ENCODE data around the gene CNNM2. TPM values are rescaled to one million over a fixed set of nuclear protein-coding genes. Genes with fewer than 3 reads are reported as not detected.

The CNNM2 gene
- total and polyA plus RNA-seq, 11 donors = 1.3 to 6.3 (median 3.4) TPM

GRCh38 chr10:103045961-103046360 is 127.9 kb downstream of the CNNM2 start:
- intact Hi-C loops (cut with DNase I) = no loop called here
- Histone ChIP-seq H3K27me3 (no peaks in the 10 kb centered on the region), H3K36me3 (peaks cover 0 to 7% (median 0%) of the 10 kb centered on the region in 9 donors), H3K9me3 (no peaks in the 10 kb centered on the region), H3K27ac (peak overlapping the region in 4 of 12 donors; percentile 12 to 62 (median 54)), H3K4me1 (peaks cover 0 to 39% (median 12%) of the 10 kb centered on the region in 12 donors), H3K4me3 (no peak overlapping the region)
- 88 to 91% (median 90%) methylated on average over 3 of the region's 3 CpGs for WGBS, 4 donors
- no peak for DNase-seq
- no peak for ATAC-seq
- no peak for TF ChIP-seq CTCF (IDR thresholded peaks at IDR 0.05)
- no peak for TF ChIP-seq POLR2A (IDR thresholded peaks at IDR 0.05)

- no peak for DNase-seq
- intact Hi-C loops (cut with DNase I) = no loop called here
- Histone ChIP-seq H3K4me1 (peaks cover 0 to 35% (median 12%) of the 10 kb centered on the region in 12 donors), H3K27me3 (no peaks in the 10 kb centered on the region), H3K36me3 (peaks cover 0 to 7% (median 0%) of the 10 kb centered on the region in 9 donors), H3K27ac (no peak overlapping the region), H3K4me3 (no peak overlapping the region), H3K9me3 (no peaks in the 10 kb centered on the region)
- TF ChIP-seq CTCF (IDR thresholded peaks at IDR 0.05) (no peak), POLR2A (IDR thresholded peaks at IDR 0.05) (no peak)
- 87 to 95% (median 93%) methylated on average over 3 of the region's 3 CpGs for WGBS, 4 donors
- no peak for ATAC-seq
Observed at GRCh38 chr10:103047381-103047780, 129.3 kb downstream of the CNNM2 start.

GRCh38 chr10:103049237-103049636 is 131.1 kb downstream of the CNNM2 start:
- intact Hi-C loops (cut with DNase I) = no loop called here
- Histone ChIP-seq H3K4me1 (peaks cover 0 to 34% (median 17%) of the 10 kb centered on the region in 12 donors), H3K4me3 (no peak overlapping the region), H3K9me3 (no peaks in the 10 kb centered on the region), H3K27ac (no peak overlapping the region), H3K27me3 (no peaks in the 10 kb centered on the region), H3K36me3 (peaks cover 0 to 7% (median 0%) of the 10 kb centered on the region in 9 donors)
- 87 to 97% (median 94%) methylated on average over 6 of the region's 6 CpGs for WGBS, 4 donors
- ATAC-seq (no peak), DNase-seq (no peak)
- TF ChIP-seq POLR2A (IDR thresholded peaks at IDR 0.05) (no peak), CTCF (IDR thresholded peaks at IDR 0.05) (no peak)

- ATAC-seq (peak; percentile 67 to 95 (median 88)), DNase-seq (peak; percentile 62 to 73 (median 65))
- peaks cover 0 to 42% (median 16%) of the 10 kb centered on the region in 12 donors for H3K4me1 ChIP-seq
- TF ChIP-seq POLR2A (IDR thresholded peaks at IDR 0.05) (no peak), CTCF (IDR thresholded peaks at IDR 0.05) (peak in 9 of 12 donors; percentile 16 to 56 (median 33))
- intact Hi-C loops (cut with DNase I) = loop anchor here in 2 of 10 donors (5.0 kb wide), 2 partner anchors 132 to 137 kb away; partner anchors contain the start of gene CNNM2 (in 1 of the 2)
- peaks cover 0 to 11% (median 0%) of the 10 kb centered on the region in 9 donors for H3K36me3 ChIP-seq
- H3K9me3 ChIP-seq = no peaks in the 10 kb centered on the region
- peak overlapping the region in 9 of 12 donors; percentile 18 to 52 (median 44) for H3K4me3 ChIP-seq
- peak overlapping the region in 8 of 12 donors; percentile 0 to 53 (median 28) for H3K27ac ChIP-seq
- H3K27me3 ChIP-seq = no peaks in the 10 kb centered on the region
- WGBS, 4 donors = 37 to 53% (median 46%) methylated on average over 18 to 20 of the region's 20 CpGs
Observed at GRCh38 chr10:103053659-103054581, 135.8 kb downstream of the CNNM2 start.

Data from heart left ventricle (tissue), 16 donors.